Activated CD8-positive, alpha-beta memory T cell treated with anti-CD3 and anti-CD28 coated beads for 4 hours (primary cell): Measurements from ENCODE around the gene PEA15.

Experiments used
- DNase-seq, 2 donors: peaks; one replicate each; pipeline ENCODE4 v3.0.0-alpha.2; 2020; ENCODE audit warnings: low read depth in 2 of 2

The PEA15 gene

GRCh38 chr1:160208557-160209320, 3.6 kb downstream of the PEA15 start:
- no peak for DNase-seq

GRCh38 chr1:160209321-160210046, 4.3 kb downstream of the PEA15 start:
- DNase-seq, result no peak

- no peak for DNase-seq
These were observed 5.4 kb downstream of the PEA15 start for GRCh38 chr1:160210561-160210960.

- DNase-seq, result no peak
These were observed 6.0 kb downstream of the PEA15 start for GRCh38 chr1:160211046-160211790.

GRCh38 chr1:160214481-160215140, 9.4 kb downstream of the PEA15 start:
- DNase-seq, result no peak

- no peak for DNase-seq
These were observed 11.1 kb downstream of the PEA15 start for GRCh38 chr1:160216301-160216700.

GRCh38 chr1:160217481-160218051, 12.4 kb downstream of the PEA15 start:
- no peak for DNase-seq

GRCh38 chr1:160219062-160219929, 14.1 kb downstream of the PEA15 start:
- DNase-seq, result no peak

- no peak for DNase-seq
These were observed 15.1 kb downstream of the PEA15 start for GRCh38 chr1:160220301-160220700.

GRCh38 chr1:160221089-160221488, 15.9 kb downstream of the PEA15 start:
- DNase-seq, result no peak

- DNase-seq, result no peak
These were observed 17.4 kb downstream of the PEA15 start for GRCh38 chr1:160222546-160222945.

- no peak for DNase-seq
These were observed 19.4 kb downstream of the PEA15 start for GRCh38 chr1:160224606-160225005.

GRCh38 chr1:160225345-160225744, 20.2 kb downstream of the PEA15 start:
- no peak for DNase-seq

- DNase-seq, result no peak
These were observed 21.4 kb downstream of the PEA15 start for GRCh38 chr1:160226623-160227022.

GRCh38 chr1:160227034-160227433, 21.9 kb downstream of the PEA15 start:
- DNase-seq, result no peak

GRCh38 chr1:160227561-160227960, 22.4 kb downstream of the PEA15 start:
- DNase-seq, result no peak

GRCh38 chr1:160228431-160228830, 23.2 kb downstream of the PEA15 start:
- DNase-seq, result no peak

GRCh38 chr1:160232911-160233310, 27.7 kb downstream of the PEA15 start:
- DNase-seq, result no peak

- DNase-seq, result no peak
These were observed 31.6 kb downstream of the PEA15 start for GRCh38 chr1:160236806-160237205.

- DNase-seq, result no peak
These were observed 32.4 kb downstream of the PEA15 start for GRCh38 chr1:160237558-160237957.

- DNase-seq, result no peak
These were observed 33.2 kb downstream of the PEA15 start for GRCh38 chr1:160238408-160238807.
